ENCODE data around the gene MDM2.

- TF ChIP-seq EZH2 (IDR thresholded peaks at IDR 0.05) (no peak), POLR2AphosphoS5 (IDR thresholded peaks at IDR 0.05; ENCODE audit: borderline replicate concordance, low read depth, low read length) (no peak), FOXP2 (optimal IDR thresholded peaks at IDR 0.05; ENCODE audit: control extremely low read depth, extremely low read length, insufficient read depth) (no peak)
Measured at GRCh38 chr12:68878283-68878682, 70.3 kb downstream of the MDM2 start.
